Stimulated activated CD8-positive, alpha-beta memory T cell treated with anti-CD3 and anti-CD28 coated beads, Interleukin-15, amount 100 ng/mL, for 48 hours (primary cell): ENCODE results near the gene STARD8.

Source experiments
- DNase-seq, 2 donors: peaks; one replicate each; pipeline ENCODE4 v3.0.0-alpha.2; 2020; ENCODE audit warnings: low read depth in 2 of 2

STARD8 gene

GRCh38 chrX:68749426-68749825 lies 102.0 kb downstream of the STARD8 start:
- DNase-seq, result no peak

DNA sequence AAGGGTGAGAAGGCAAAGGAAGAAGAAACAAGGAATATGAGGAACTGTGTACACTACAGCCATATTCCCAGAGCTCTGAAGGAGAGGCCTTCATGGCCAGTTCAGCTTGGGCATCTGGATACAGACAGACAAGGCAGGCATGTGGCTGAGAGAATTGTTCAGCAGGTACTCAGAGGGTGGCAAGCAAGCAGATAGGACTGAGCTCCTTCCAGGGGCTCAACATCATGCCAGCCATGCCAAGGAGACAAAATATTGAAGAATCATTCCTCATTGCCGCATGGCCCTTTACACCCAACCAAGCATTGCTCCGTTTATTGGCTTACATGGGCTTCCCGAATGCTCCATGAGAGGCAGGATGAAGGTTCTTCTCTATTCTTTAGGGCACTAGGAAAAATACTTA lies 102.8 kb downstream of the STARD8 start:
- no peak for DNase-seq

GRCh38 chrX:68751372-68751771 lies 103.9 kb downstream of the STARD8 start:
- no peak for DNase-seq

- DNase-seq, result no peak
Measured at GRCh38 chrX:68753218-68753617, 105.8 kb downstream of the STARD8 start.

DNA sequence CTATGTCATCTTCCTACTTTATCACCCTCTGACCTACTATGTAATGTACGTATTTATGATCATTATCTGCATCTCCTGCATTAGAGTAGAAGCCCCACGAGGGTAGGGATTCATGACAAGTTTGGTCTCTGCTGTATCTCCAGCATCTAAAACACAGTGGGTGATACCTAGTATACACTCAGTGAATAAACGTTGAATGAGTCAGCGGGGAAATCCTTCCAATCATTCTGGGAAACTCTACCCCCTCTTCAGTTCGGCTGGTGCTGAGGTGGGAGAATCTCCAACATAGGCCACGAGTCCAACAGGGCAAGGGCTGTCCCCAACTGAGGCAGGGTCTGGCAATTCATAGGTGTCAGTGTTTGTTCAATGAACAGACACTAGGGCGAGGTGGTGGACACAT lies 106.9 kb downstream of the STARD8 start:
- no peak for DNase-seq

GRCh38 chrX:68755616-68756125 lies 108.2 kb downstream of the STARD8 start:
- no peak for DNase-seq

DNA sequence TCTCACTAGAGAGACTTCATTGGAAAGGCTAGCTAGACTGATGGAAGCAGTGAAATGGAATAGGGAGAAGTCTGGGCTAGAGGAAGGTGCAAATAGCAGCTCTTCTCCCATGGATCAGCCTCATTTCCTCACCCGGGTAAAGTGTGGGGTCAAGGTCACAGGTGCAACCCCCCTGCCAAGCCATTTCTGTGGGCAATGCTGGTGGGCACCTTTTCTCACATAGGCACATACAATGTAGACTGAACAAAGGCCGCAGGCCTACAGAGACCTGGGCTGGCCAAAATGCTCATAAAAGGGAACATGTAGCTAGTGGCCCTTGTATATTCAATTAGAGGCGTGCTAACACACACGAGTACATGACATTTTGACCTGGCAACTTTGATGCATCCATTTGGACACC lies 109.9 kb downstream of the STARD8 start:
- DNase-seq, result no peak

DNA sequence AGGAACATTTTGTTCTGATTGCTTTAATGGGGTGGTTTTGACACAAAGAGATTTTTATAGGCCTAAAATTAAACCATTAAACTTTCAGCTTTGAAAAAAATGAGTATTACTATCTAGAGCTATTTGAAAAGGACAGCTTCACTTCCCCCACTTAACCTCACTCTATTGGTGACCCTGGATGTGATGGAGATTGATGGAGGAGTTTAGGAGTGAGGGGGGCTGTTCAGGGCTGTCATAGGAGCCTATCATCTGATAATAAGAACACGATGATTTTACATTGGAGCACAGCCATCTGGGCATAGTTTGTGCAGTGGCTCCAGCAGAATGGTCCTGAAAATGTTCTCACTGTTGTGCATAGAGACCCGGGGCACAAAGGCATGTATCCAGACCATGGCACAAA lies 110.3 kb downstream of the STARD8 start:
- no peak for DNase-seq

DNA sequence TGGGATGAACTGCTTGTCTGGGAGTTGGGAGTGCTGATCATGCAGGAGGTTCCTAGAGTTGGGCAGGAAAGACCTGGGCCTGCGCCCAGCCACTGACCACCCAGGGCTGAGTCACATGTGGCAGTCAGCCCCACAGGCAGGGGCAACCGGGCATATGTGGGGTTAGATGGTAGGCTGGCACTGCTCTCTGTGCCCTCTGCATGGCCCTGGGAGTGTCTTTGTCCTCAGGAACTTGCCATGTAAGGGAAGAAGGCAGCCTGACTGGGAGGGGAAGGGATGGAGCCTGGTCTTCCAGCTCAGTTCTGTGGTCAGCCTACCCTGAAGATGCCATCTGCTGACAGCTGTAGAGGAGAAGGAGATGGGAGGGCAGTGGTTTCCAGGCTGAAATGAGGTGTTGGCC lies 111.2 kb downstream of the STARD8 start:
- DNase-seq, result no peak

GRCh38 chrX:68761086-68761485 lies 113.6 kb downstream of the STARD8 start:
- DNase-seq, result no peak

GRCh38 chrX:68762766-68763165 lies 115.3 kb downstream of the STARD8 start:
- no peak for DNase-seq

GRCh38 chrX:68763481-68763880 lies 116.0 kb downstream of the STARD8 start:
- DNase-seq, result no peak
